Activated T-cell treated with anti-CD3 and anti-CD28 coated beads, Interleukin-2, amount 50 U/mL, for 1 hour (primary cell): Measurements from ENCODE around the gene UBASH3A.

Experiments
- DNase-seq: peaks from one replicate; pipeline ENCODE4 v3.0.0-alpha.2; 2020

UBASH3A gene

DNA sequence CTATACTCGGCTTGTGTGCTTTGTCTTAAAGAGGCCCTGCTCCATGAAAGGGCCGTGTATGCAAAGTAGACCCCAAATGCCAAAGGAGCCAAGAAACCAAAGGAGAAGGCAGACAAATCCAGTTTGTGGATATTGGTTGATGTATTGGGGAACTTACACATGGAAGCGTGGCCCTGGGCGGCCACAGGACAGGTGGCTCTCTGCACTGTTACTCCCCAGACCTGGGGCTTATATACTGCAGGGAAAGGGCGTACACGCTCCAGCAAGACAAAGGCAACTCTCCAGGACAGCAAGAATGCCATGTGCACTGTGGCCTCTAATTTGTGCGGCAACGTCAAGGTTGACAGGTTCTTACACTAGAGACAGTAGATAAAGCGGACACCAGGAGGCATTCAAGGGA, 67.5 kb downstream of the UBASH3A start:
- DNase-seq, result no peak

DNA sequence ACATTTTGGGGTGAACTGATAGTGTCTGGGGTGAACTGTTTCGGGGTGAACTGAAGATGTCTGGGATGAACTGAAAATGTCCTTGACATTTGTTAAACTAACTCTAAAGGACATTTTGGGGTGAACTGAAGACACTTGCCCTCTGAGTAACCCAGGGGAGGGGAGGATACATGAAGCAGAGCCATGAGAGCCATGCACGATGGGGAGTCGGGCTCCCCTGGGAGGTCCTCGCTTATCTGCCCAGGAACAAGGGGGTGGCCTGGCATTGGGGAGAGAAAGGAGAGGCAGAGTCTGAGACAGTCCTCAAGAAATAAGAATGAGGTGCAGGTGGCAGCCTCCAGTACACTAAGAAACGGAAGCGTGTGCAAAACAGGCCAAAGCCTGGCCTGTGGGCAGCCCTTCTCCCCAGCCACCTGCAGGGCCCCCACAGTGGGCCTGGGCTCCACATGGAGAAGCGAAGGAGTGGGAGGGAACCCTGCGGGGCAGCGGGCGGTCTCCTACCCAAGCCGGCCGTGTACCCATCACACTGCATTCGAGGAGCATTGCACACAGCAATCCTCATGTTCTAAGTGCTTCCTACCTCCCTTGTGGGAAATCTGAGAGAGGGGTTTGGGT, 68.1 kb downstream of the UBASH3A start:
- no peak for DNase-seq

DNA sequence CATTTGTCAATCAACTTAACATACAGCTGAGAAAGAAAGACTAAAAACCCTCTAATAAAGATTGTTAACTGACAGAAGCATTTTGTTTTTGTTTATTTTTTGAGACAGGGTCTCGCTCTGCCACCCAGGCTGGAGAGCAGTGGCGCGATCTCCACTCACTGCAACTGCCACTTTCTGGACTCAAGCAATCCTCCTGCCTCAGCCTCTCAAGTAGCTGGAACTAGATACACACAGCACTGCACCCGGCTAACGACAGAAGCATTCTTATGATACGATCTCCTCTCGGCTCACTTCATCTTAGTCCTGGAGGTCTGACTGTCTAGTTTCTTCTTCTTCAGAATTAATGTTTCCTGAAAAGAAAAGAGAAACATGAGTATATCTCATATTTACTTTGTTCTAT, 68.8 kb downstream of the UBASH3A start:
- no peak for DNase-seq

DNA sequence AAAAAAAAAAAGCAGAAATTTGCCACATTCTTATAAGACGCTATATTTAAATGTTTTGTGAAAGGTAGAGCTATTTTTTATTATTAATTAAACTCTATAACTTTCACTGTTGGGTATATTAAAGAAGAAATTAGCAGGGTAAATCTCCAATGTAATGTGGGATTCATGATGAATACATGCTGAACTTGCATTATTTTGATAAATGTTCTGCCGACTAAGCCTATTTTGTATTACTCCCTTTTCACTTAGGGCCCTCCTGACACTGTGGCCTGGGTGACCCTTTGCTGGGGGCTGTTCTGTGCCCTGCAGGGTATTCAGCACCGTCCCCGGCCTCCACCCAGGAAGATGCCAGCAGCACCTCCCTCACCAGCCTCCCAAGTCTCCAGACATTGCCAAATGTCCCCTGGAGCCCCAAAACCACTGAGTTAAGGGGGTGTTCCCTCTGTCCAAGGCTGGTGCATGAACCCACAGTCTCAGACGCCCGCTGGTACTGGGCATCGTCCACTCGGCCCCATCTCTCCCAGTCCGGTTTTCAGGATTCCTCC, 69.9 kb downstream of the UBASH3A start:
- no peak for DNase-seq

DNA sequence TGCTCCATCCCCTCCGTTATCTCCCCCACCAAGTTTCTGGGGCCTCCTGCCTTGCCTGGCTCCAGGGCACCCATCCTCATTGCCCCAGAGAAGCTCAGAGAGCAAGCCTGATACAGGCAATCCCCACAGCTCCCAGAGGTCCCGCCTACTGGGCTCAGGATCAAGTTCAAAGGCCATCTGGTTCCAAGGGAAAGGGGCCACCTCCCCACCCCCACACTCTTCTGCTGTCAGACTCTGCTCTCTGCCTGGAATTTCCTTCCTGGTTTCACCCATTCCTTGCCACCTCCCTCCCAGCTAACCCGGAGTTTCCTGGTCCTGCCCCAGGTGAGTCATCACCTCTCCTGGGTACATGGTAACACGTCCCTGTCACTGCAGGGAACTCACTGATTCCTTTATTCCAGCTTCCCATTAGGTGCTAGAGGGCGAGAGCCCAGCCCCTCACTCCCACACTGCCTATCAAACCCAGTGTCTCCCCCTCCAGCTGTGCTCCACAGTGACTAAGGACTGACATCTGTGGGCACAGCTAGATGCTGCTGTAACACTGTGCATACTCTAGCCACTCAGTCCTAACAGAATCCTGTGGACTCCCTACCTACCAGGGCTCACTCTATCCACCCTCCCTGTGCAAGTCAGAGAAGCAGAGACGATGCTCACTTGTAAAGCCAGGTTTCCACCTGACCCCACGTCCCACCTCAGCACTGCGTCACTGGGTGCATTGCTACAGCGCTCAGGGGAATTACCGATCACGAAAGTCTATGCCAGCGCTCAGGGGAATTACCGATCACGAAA, 70.5 kb downstream of the UBASH3A start:
- DNase-seq, result no peak

DNA sequence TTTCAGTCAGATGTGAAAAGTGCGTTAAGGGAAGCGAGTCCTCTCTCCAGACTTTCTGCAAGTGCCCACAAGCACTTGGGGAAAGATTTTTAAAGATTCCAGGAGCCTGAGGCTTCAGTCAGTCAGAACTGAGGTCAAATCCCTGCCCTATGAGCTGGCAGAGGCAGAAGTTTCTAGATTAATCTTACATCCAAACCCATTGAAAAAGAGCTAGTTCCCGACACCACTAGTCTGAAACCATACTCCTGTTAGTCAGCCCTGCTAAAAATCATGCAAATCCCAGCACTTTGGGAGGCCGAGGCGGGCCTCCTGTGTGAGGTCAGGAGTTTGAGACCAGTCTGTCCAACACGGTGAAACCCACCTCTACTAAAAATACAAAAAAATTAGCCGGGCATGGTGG, 71.3 kb downstream of the UBASH3A start:
- DNase-seq, result no peak

DNA sequence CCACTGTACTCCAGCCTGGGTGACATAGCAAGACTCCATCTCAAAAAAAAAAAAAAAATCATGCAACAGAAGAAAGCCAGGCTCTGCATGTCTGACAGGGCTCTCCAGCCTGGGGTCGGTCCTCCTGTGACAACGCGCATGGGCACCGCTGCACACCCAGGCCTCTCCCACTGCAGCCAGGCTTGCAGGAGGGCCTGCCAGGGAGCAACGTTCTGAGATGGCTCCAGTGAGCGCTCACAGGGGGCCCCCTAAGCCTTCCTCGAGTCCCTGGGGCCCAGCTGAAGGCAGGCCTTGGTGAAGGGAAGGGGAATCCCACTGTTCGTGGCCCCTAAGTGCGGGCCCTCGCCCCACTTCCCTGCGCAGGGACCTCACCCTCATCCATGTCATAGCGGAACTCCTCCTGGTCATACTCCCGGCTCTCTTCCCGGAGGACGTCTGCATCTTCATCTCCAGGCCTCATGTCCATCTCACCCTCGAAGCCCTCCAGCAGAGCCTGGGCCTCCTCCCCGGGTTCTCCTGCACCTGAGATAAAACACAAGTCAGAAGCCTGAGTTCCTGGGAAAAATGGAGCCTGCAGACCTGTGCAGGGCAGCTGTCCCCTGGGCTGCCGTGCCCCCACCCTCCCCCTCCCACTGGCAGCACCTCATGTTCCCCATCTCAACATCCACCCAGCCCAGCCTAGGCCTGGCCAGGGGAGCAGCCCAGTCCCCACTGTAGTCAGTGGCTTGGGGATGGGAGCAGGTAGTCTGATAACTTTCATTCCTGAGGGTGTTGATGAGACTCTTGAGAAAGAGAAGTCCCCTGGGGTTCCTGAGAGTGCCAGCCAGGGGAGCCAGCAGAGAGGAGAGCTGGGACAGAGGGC, 72.1 kb downstream of the UBASH3A start:
- DNase-seq, result no peak

DNA sequence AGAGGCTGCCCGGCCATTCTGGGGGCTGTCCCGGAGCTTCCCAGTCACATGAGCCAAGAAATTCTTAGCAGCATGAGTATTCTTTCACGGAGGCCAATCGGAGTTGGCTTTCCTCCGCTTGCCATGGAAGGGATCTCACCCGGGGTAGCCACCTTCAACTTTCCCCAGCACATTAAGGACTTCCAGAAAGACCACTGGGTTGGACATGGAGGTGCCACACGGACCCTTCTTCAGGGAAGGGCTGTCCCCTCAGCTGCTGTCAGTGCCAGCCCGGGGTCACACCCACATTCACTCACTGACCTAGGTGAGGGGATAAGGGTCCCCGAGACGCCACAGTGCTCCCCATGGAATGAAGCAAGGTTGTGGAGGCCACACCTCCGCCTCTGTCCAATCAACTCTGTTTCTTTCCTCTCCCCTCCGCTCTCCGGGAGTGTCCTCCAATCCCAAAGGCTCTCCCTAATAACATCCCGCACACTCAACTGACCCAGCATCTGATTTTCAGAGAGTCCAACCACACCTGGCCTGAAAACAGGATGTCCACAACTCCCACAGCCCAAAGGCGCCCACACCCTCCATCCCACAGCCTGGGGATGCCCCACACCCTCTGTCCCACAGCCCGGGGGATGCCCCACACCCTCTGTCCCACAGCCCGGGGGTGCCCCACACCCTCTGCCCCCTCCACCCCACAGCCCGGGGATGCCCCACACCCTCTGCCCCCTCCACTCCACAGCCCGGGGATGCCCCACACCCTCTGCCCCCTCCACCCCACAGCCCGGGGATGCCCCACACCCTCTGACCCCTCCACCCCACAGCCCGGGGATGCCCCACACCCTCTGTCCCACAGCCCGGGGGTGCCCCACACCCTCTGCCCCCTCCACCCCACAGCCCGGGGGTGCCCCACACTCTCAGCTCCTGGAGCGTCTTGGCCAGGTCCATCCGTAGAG, 73.0 kb downstream of the UBASH3A start:
- DNase-seq, result no peak

DNA sequence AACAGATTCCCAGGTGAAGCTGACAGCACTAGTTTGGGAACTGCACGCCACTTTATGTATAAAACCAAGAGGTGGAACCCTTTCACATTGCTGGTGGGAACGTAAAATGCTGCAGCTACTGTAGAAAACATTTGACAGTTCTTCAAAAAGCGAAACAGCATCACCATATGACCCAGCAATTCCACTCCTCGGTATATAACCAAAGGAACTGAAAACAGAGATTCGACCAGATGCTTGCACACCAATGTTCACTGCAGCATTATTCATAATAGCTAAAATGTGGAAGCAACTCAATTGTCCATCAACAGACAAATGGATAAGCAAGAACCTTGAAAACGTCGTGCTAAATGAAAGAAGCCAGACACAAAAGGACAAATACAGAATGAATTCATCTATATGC, 74.8 kb downstream of the UBASH3A start:
- no peak for DNase-seq

DNA sequence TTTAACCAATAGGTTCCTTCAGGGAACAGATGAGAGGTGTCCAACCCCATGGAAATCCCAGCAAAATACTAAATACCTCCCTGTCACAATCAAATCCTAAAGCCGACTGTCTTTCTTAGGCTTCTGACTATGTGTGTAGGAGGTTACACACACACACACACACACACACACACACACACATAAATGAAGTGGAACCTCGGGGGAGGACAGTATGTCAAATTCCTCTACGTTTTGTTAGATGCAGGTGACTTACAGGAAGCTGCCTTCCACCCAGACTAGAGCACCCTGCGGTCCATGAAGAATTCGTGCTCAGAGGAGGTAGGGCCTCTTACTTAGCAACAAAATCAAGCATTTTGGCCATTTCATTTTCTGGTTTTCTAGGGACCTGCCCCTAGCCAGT, 75.9 kb downstream of the UBASH3A start:
- no peak for DNase-seq

DNA sequence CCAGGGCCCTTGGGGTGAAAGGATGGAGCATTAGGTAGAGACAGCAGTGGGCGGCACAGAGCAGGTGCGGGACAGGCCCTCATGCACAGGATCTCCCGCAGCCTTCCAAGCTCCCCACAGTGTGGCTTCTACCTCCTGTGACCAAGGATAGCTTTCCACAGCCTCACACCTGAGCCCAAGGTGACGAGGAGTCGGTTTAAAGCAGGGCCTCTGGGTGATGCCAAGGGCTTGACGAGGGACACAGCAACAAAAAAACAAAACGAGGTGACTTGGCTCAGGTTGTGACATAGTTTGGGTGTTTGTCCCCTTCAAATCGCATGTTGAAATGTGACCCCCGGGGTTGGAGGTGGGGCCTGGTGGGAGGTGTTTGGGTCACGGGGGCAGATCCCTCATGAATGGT, 77.0 kb downstream of the UBASH3A start:
- DNase-seq, result no peak

DNA sequence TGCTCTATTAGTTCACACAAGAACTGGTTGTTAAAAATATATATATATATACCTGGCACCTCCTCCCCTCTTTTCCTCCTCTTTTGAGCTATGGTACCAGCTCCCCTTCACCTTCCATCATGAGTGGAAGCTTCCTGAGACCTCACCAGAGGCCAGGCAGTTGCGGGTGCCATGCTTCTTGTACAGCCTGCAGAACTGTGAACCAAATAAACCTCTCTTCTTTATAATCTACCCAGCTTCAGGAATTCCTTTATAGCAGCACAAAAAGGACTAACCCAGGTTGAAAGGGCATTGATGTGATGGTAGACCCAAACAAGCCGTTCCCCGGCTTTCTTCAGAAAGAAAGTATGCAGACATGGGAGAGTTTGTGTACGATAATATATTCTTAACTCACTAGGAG, 77.5 kb downstream of the UBASH3A start:
- no peak for DNase-seq

DNA sequence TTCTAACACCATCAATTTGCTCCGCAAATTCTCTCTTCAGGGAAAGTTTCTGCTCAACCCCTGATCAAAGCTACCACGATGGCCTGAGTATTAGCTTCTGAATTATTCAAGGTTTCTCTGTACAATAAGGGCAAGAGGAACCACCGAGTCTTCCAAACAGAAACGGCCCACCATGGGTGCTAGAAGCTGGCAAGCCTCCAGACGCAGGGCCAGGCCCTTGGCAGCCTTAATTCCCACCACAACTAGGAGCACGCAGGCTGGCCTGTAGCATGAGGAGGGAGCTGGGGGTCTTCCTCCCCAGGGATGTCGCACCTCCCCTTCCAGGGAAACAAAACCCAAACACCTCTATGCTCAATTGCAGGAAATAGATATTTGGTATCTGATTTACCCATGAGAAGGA, 81.3 kb downstream of the UBASH3A start:
- no peak for DNase-seq

DNA sequence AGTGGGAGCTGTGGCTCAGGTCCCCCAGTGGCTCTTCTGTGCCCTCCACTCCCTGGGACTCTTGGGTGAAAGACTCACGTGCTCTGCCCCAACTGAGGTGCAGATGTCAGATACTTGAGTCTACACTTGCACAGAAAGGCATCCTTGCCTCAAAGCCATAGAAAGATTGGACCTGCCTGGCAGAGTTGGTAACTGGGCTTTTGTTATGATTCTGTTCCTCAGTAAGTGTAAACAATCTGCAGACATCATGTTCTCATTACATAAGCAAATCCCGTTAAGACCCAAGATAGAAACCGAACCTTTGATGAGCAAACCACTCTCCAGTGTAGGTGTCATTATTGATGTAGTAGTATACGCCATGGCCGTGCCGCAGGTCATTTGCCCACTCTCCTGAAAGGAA, 82.4 kb downstream of the UBASH3A start:
- no peak for DNase-seq

DNA sequence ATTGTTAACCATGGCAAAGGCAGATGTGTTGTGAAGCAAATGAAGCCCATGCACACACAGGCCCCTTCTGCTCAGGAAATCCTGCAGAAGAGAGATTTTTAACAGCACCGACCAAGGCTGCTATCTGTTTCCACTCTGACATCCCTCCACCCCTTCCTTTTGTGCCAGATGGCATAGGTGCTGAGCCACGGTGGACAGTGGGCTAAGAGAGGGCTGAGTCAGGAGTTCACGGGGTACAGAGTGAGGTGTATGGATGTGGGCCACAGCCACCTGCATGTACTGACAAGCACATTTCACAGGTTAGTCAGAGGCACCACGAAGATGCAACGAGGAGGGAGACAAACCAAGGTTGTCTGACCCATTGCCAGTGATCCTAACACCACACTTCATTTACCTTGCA, 82.8 kb downstream of the UBASH3A start:
- DNase-seq, result no peak

DNA sequence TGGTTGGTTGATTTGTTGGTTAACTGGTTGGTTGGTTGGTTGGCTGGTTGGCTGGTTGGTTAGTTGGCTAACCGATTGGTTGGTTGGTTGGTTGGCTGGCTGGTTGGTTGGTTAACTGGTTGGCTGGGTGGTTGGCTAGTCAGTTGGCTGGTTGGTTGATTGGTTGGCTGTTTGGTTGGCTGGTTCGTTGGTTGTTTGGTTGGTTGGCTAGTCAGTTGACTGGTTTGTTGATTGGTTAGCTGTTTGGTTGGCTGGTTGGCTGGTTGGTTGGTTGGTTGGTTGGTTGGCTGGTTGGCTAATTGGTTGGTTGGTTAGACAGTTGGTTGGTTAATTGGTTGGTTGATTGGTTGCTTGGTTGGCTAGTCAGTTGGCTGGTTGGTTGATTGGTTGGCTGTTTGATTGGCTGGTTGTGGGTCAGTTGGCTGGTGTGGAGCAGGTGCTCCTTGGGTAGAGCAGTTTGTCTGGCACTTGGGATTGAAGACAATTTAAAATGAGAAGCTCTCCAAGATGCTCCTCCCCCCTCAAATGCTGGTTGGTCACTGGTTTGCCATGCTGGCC, 85.4 kb downstream of the UBASH3A start:
- DNase-seq, result no peak

DNA sequence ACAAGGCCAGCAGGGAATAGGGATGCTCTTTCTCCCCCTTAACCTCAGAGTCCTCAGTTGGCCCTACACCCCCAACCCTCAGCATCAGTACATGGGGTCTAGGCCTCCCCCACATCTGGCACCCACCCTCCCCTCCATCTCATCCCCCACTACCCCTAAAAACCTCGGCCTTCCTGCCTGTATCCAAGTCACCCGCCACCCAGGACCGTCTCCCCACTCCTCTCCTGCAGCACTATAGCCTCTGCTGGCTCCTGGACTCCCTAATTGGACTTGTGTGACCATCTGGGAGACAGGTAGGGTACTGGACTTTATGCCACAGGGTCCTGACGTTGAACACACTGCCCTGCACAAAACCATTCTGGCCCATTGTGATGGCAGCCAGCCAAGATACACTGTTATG, 86.3 kb downstream of the UBASH3A start:
- DNase-seq, result no peak

DNA sequence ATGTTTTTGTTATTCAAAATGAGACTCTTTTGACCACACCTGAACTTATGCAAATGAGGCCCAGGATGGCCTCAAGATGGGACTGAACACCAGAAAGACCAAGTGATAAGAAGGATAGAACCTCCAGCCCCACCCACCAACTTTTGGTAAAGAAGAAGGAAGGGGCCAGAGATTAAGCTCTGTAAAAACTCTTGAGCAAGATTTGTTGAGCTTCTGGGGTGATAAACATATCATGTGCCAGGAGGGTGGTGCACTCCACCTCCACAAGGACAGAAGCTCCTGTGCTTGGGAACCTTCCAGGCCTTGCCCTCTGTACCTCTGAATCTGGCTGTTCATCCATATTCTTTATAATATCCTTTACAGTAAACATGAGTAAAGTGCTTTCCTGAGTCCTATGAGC, 87.0 kb downstream of the UBASH3A start:
- no peak for DNase-seq

DNA sequence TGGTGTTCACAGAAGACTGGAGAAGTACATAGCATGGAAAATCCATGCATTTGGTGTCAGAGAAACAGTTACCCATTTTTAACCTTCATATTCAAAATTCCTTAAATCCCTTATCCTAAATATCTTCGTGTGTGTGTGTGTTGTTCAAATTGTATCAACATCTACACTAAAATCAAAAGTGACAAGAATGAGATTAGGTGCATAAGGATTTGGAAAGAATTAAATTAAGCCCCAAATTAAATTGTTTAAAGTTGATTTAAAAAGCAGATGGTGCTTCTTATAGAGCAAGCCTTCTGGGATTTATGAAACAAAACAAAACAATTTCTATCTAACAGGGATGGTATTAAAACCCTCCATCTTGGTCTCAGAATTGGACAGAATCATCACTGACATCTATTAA, 87.6 kb downstream of the UBASH3A start:
- DNase-seq, result no peak

DNA sequence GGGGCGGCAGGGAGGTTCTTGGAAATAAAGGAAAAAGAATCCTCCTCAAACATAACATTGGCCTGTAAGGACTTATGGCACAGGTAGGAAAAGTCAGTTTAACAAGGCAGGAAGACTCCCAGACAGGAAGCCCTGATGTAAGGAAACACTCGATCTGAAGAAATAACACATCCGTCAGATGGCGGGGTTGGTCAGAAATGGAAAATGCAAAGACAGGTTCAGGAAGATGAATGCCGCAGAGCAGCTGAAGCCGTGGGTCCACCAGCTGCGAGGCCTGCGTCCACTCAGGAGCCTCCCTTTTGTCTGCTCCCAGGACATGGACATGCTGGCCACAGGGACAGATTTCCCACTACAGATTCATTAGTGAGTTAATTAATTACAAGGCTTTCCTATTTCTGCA, 88.5 kb downstream of the UBASH3A start:
- no peak for DNase-seq

DNA sequence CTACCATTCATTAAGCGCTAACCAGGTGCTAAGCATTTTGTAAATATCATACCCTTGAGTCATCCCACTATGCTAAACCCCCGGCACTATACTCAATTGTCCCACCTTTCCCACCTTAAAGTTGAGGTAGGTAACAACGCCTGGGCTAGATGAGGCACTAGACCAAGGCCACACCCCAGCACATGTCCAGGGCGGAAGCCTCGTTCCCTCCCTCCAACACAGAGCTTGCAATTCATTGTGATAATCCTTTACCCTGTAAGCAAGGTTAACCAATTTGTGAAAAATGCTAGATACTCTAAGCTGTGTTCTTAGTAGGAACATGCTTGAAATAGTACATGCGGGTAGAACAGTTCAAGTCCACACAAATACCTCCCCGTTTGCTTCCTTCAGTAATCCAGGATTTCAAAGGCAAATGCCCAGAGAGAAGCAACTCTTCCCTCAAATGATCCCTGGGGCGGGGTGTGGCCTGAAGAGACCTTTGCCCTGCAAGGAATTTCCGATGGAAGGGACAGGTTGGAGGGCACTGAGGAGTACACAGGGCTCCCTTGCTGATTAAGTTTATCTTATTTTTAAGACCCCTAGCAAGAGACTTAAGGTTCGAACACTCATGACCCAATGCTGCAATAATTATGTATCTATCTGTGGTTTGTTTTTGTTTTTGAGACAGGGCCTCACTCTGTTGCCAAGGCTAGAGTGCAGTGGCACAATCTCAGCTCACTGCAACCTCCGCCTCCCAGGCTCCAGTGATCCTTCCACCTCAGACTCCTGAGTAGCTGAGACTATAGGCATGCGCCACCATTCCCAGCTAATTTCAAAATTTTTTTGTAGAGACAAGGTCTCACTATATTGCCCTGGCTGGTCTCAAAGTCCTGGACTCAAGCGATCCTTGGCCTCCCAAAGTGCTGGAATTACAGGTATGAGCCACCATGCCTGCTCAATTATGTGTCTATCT, 89.7 kb downstream of the UBASH3A start:
- no peak for DNase-seq
